ENCODE measurements around the gene DARS1.
"Not testable (repeated sequence)": the region's sequence is repeated elsewhere in the genome, so short reads cannot be mapped to it uniquely, and the experiment has no call there.

DNA sequence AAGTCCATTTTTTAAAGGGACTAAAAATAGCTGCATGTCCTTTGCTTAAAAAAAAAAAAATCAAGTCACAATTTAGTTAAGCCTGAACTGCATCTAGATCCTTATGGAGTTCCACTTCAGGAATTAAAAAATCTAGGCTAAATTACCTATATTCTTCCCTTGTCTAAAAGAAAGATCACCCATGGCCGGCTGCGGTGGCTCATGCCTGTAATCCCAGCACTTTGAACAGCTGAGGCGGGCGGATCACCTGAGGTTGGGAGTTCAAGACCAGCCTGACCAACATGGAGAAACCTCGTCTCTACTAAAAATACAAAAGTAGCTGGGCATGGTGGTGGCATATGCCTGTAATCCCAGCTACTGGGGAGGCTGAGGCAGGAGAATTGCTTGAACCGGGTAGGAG is 26.5 kb downstream of the DARS1 start:
- TF ChIP-seq, protein P1, sequence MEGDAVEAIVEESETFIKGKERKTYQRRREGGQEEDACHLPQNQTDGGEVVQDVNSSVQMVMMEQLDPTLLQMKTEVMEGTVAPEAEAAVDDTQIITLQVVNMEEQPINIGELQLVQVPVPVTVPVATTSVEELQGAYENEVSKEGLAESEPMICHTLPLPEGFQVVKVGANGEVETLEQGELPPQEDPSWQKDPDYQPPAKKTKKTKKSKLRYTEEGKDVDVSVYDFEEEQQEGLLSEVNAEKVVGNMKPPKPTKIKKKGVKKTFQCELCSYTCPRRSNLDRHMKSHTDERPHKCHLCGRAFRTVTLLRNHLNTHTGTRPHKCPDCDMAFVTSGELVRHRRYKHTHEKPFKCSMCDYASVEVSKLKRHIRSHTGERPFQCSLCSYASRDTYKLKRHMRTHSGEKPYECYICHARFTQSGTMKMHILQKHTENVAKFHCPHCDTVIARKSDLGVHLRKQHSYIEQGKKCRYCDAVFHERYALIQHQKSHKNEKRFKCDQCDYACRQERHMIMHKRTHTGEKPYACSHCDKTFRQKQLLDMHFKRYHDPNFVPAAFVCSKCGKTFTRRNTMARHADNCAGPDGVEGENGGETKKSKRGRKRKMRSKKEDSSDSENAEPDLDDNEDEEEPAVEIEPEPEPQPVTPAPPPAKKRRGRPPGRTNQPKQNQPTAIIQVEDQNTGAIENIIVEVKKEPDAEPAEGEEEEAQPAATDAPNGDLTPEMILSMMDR (IDR thresholded peaks at IDR 0.05) = not testable (repeated sequence)
- not testable (repeated sequence) for TF ChIP-seq POLR2A (IDR thresholded peaks at IDR 0.05)
